ENCODE data around the gene PTGES3L.
"Not testable (repeated sequence)": the region's sequence is repeated elsewhere in the genome, so short reads cannot be mapped to it uniquely, and the experiment has no call there.

Gene PTGES3L

DNA sequence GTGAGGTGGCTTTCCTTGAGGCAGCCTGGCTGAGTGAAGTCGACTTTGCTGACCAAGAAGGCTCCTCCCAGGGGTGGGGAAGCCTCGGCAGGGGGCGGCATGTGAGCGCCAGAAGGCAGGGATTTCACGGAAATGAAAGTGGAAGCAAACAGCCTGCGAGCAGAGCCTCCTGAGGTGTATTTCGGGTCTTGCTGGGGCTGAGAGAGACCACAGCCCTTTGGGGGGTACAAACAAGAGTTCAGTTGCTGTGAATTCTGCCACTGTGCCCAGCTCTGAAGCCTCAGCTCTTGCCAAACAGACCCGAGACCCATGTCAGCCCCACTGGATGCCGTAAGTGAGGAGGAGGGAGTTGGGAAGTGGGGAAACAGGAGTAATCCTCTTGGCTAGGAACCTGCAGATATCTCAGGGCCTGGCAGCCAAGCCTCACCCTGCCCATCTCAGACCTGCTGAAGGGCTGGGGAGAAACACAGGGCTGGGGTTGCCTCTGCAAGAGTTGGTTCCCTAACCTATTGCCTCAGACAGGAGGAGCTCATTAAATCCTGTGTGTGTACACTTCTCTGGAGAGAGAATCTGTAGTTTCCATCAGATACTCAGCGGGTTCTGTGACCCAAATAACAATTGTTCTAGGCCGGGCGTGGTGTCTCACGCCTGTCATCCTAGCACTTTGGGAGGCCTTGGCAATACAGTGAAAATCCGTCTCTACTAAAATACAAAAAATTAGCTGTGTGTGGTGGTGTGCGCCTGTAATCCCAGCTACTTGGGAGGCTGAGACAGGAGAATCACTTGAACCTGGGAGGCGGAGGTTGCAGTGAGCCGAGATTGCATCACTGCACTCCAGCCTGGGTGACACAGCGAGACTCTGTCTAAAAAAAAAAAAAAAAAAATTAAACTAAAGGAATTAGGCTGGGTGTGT lies 27.0 kb upstream of the PTGES3L start, which contains the start of gene IFI35:
Gene IFI35 (plus strand): TSS at position 146 of the 913 bp plus-strand sequence. CDS start 164 bp downstream, at position 310.
- H3K36me3 ChIP-seq = peaks cover 28% of the 10 kb centered on the region
- H3K27me3 ChIP-seq = no peaks in the 10 kb centered on the region
- DNase-seq = peak; percentile 71
- H3K4me1 ChIP-seq = no peaks in the 10 kb centered on the region
- no peaks in the 10 kb centered on the region for H3K9me3 ChIP-seq
- peak; percentile 54 for TF ChIP-seq CTCF (IDR thresholded peaks at IDR 0.05; ENCODE audit: low read depth, low read length)
- peak within 1 kb of the TSS; percentile 50 for H3K4me3 ChIP-seq (ENCODE audit: low read depth, low read length)

GRCh38 chr17:43003542-43004172 lies 23.8 kb upstream of the PTGES3L start:
- H3K9me3 ChIP-seq = no peaks in the 10 kb centered on the region
- no peak overlapping the region for H3K4me3 ChIP-seq (ENCODE audit: low read depth, low read length)
- peaks cover 57% of the 10 kb centered on the region for H3K36me3 ChIP-seq
- no peak for TF ChIP-seq CTCF (IDR thresholded peaks at IDR 0.05; ENCODE audit: low read depth, low read length)
- no peak for DNase-seq
- no peaks in the 10 kb centered on the region for H3K27me3 ChIP-seq
- no peaks in the 10 kb centered on the region for H3K4me1 ChIP-seq

DNA sequence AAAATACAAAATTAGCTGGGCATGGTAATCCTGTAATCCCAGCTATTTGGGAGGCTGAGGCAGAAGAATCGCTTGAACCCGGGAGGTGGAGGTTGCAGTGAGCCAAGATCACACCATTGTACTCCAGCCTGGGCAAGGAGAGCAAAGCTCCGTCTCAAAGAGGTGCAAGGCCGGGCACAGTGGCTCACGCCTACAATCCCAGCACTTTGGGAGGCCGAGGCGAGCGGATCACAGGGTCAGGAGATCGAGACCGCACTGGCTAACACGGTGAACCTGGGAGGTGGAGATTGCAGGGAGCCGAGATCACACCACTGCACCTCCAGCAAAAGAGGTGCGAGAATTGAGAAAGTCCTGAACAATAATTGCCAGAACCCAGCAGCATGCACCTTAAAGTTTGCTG lies 21.0 kb upstream of the PTGES3L start:
- not testable (repeated sequence) for H3K9me3 ChIP-seq; H3K4me3 ChIP-seq (ENCODE audit: low read depth, low read length); DNase-seq; H3K27me3 ChIP-seq; H3K4me1 ChIP-seq
- H3K36me3 ChIP-seq = peaks cover 58% of the 10 kb centered on the region

- Histone ChIP-seq H3K4me3 (ENCODE audit: low read depth, low read length) (peak overlapping the region; percentile 100), H3K4me1 (no peaks in the 10 kb centered on the region), H3K36me3 (peaks cover 52% of the 10 kb centered on the region), H3K9me3 (no peaks in the 10 kb centered on the region), H3K27me3 (no peaks in the 10 kb centered on the region)
- DNase-seq = no peak
- no peak for TF ChIP-seq CTCF (IDR thresholded peaks at IDR 0.05; ENCODE audit: low read depth, low read length)
Measured at GRCh38 chr17:42999003-42999525, 19.2 kb upstream of the PTGES3L start.

- peak; percentile 89 for TF ChIP-seq CTCF (IDR thresholded peaks at IDR 0.05; ENCODE audit: low read depth, low read length)
- Histone ChIP-seq H3K9me3 (no peaks in the 10 kb centered on the region), H3K4me1 (no peaks in the 10 kb centered on the region), H3K36me3 (peaks cover 50% of the 10 kb centered on the region), H3K27me3 (no peaks in the 10 kb centered on the region), H3K4me3 (ENCODE audit: low read depth, low read length) (peak within 1 kb of the TSS; percentile 100)
- DNase-seq = peak; percentile 97
Measured at GRCh38 chr17:42997984-42998938, 18.4 kb upstream of the PTGES3L start, which contains the start of gene RPL27. Gene RPL27, plus strand, starts transcription at chr17:42998419. Its CDS starts 332 bp downstream, at chr17:42998751.
